Transverse colon (tissue), 4 donors: Measurements from ENCODE around the gene CAPN9. TPM values are rescaled to one million over a fixed set of nuclear protein-coding genes. Genes with fewer than 3 reads are reported as not detected.
A peak's percentile ranks its signal among the peaks of the same experiment; 100 is the strongest.

Experiments used
- DNase-seq: peaks from one replicate; pipeline ENCODE4 v3.0.0-alpha.2; 2019
- H3K27ac ChIP-seq, 4 donors: fragments of 200-600 bp; sonication (generic); 2 replicates each; pipeline ENCODE4 v1.5.1; 2016 to 2018; ENCODE audit warnings: inconsistent platforms in 4 of 4
- H3K27me3 ChIP-seq: fragments of 200-600 bp; sonication (generic); 2 replicates; pipeline ENCODE4 v1.5.1; 2017; ENCODE audit warnings: inconsistent platforms
- H3K36me3 ChIP-seq, 4 donors: fragments of 200-600 bp; sonication (generic); 2 replicates each; pipeline ENCODE4 v1.5.1; 2017 to 2019; ENCODE audit warnings: inconsistent platforms in 4 of 4
- H3K4me1 ChIP-seq, 4 donors: fragments of 200-600 bp; sonication (generic); 2 replicates each; pipeline ENCODE4 v1.5.1; 2017 to 2020; ENCODE audit warnings: inconsistent platforms in 4 of 4
- H3K4me3 ChIP-seq, 4 donors: fragments of 200-600 bp; sonication (generic); 1 replicate in 1 of 4; 2 replicates in 3 of 4; pipeline versions ENCODE4 v1.5.1 to v1.6.1; 2017 to 2019; ENCODE audit warnings: inconsistent platforms in 4 of 4
- H3K9me3 ChIP-seq, 2 donors: fragments of 200-600 bp; sonication (generic); 2 replicates each; pipeline ENCODE4 v1.5.1; 2017 to 2019; ENCODE audit warnings: inconsistent platforms in 2 of 2
- CTCF ChIP-seq, 5 experiments: fragments of 200-600 bp in 3 of 5; fragments of 450-650 bp in 2 of 5; sonication (generic) in 3 of 5; IDR thresholded peaks; 1 replicate in 2 of 5; 2 replicates in 3 of 5; pipeline ENCODE4 v1.5.1; 2016 to 2017; ENCODE audit warnings: antibody characterized with exemption in 5 of 5, inconsistent platforms in 3 of 5, mild to moderate bottlenecking in 2 of 5, moderate library complexity in 1 of 5
- EP300 ChIP-seq: sonication (generic); formaldehyde crosslinking; IDR thresholded peaks from one replicate; pipeline ENCODE4 v1.6.1; 2017; ENCODE audit warnings: antibody characterized with exemption, low read depth
- POLR2A ChIP-seq: fragments of 450-650 bp; IDR thresholded peaks from one replicate; pipeline ENCODE4 v1.6.1; 2016; ENCODE audit warnings: antibody characterized with exemption, mild to moderate bottlenecking, moderate library complexity
- POLR2AphosphoS5 ChIP-seq, 3 donors: sonication (generic); formaldehyde crosslinking; IDR thresholded peaks; one replicate each; pipeline ENCODE4 v1.6.1; 2016; ENCODE audit warnings: antibody characterized with exemption in 3 of 3
- WGBS, 2 donors: methylation state at CpG; one replicate each; pipeline ENCODE4 v1.1.5; 2018; ENCODE audit warnings: low coverage in 1 of 2; 5-methylcytosine and 5-hydroxymethylcytosine counted together
- in situ Hi-C, 4 donors: fragments of 200-750 bp; cut with MboI; loops; one replicate each; pipeline versions ENCODE4 v1.15.0 to v1.15.1; 2017; ENCODE audit warnings: low sequenced_read_pairs in 3 of 4, low pct_ligation_motif_present in 1 of 4, low pct_unique_long_range_greater_than_20kb in 1 of 4
- intact Hi-C: fragments of 100-400 bp; cut with DNase I; formaldehyde crosslinking; loops from one replicate; pipeline ENCODE4 v1.15.1; 2023; ENCODE audit warnings: low total_unique reads
- total RNA-seq, 4 donors: library from RNA; depleted of rRNA; stranded (reverse); fragments of >200 nt; gene quantifications; one replicate each; pipeline ENCODE4 v1.1.0, GENCODE V29; 2016

The CAPN9 gene
- total RNA-seq, 4 donors from 2014 or later: 26.3 to 59.9 (median 32.7) TPM

- 84 to 85% methylated on average over 6 to 13 of the region's 13 CpGs for WGBS, 2 donors
- H3K36me3 ChIP-seq: no peaks in the 10 kb centered on the region
- TF ChIP-seq POLR2A: no peak
- no peak for TF ChIP-seq POLR2AphosphoS5 (IDR thresholded peaks at IDR 0.05)
- TF ChIP-seq EP300: no peak
- no peak for TF ChIP-seq CTCF (IDR thresholded peaks at IDR 0.05)
- no peaks in the 10 kb centered on the region for H3K4me1 ChIP-seq
- H3K27me3 ChIP-seq: no peaks in the 10 kb centered on the region
- intact Hi-C loops (no loop called here), in situ Hi-C loops (loop anchor here in 1 of 4 donors (25.0 kb wide), 1 partner anchor 110 kb away; no protein-coding TSS in a partner anchor)
- no peaks in the 10 kb centered on the region for H3K9me3 ChIP-seq
- DNase-seq: no peak
- H3K4me3 ChIP-seq: no peak overlapping the region
- no peak overlapping the region for H3K27ac ChIP-seq
These were observed 24.7 kb downstream of the CAPN9 start for GRCh38 chr1:230771773-230772354.

DNA sequence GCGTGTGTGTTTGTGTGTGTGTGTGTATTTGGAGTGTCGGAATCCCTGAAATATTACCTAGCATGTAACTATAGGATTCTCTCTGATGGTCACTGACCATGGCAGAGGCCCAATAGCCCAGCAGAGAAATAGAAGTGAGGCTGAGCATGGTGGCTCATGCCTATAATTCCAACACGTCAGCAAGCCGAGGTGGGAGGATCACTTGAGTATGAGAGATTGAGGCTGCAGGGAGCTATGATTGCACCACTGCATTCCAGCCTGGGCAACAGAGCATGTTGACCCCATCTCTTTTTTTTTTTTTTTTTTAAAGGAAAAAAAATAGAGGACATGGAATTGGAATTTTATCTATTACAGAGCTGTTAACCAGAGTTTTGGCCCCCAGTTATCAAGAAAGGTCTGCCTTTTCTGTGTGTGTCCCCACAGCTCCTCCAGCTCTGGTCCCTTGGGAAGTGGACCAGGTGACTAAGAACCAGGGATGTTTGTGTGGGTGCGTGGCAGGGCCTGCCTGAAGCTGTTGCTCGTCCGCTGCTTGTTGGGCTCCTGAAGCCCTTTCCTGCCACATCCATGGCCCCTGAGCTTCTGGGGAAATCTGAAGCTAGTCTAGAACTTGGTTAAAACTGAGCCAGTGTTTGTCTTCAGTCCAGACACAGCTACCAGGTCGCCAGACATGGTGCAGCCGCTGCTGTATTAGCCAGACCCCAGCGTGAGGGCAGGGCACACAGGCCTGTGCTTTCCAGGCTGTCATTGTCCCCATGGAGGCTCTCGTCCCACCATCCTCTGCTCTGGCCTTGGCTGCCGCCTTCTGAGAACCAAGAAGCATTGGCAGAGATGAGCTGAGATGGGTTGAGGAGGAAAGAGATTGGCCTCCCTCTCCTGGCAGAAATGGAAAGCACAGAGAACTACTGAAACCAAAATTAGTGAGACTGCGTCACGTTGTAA lies 25.5 kb downstream of the CAPN9 start:
- TF ChIP-seq POLR2A (no peak), CTCF (IDR thresholded peaks at IDR 0.05) (peak; percentile 40 to 86 (median 61))
- Histone ChIP-seq H3K36me3 (no peaks in the 10 kb centered on the region), H3K27me3 (no peaks in the 10 kb centered on the region), H3K4me1 (no peaks in the 10 kb centered on the region), H3K9me3 (no peaks in the 10 kb centered on the region), H3K4me3 (no peak overlapping the region), H3K27ac (no peak overlapping the region)
- DNase-seq: no peak
- 56 to 88% methylated on average over 1 to 14 of the region's 14 CpGs for WGBS, 2 donors
- intact Hi-C loops (no loop called here), in situ Hi-C loops (loop anchor here in 1 of 4 donors (25.0 kb wide), 1 partner anchor 110 kb away; no protein-coding TSS in a partner anchor)

DNA sequence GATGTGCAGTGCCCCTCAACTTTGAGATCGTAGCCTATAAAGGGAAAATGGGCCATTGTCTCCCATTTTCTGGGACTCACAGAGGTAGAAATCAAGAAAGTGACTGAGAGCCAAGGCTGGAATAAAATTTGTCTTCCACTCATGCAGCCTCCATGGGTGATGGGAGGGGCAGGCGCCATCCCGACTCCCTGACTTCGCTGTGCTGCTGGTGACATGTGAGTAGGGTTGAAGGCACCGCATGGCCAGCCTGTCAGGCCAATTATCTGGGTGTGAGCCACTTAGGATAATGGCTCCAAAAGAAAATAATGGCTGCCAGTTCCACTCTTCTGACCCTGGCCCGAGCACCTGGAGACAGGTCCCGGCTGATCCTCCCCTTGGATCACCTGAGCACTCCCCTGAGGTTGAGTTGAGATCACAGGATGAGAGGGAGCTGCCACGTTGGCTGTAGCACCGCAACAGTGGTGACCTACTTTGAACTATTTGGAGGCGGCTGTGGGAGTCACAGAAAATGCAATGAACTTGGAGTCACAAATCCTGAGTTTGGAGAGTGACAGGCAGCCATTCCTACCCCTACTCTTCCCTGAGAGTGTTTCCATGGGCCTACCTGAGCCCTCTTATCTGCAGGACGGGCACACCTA lies 26.3 kb downstream of the CAPN9 start:
- TF ChIP-seq EP300 (no peak), CTCF (IDR thresholded peaks at IDR 0.05) (no peak)
- no peak for DNase-seq

More for the DNA sequence above, 26.3 kb downstream of the CAPN9 start:
- H3K27ac ChIP-seq: no peak overlapping the region
- no peak overlapping the region for H3K4me3 ChIP-seq
- no peaks in the 10 kb centered on the region for H3K9me3 ChIP-seq
- in situ Hi-C loops: loop anchor here in 1 of 4 donors (25.0 kb wide), 1 partner anchor 111 kb away; no protein-coding TSS in a partner anchor
- no peaks in the 10 kb centered on the region for H3K4me1 ChIP-seq
- WGBS, 2 donors: 53 to 76% methylated on average over 4 to 11 of the region's 11 CpGs
- no peaks in the 10 kb centered on the region for H3K27me3 ChIP-seq
- intact Hi-C loops: no loop called here
- H3K36me3 ChIP-seq: no peaks in the 10 kb centered on the region
